HG03196 (cell line): ENCODE data around the gene RAB28.

Source experiments
- ATAC-seq: cut with Tn5 transposase; IDR thresholded peaks from one replicate; pipeline ENCODE4 v1.9.1; 2021; ENCODE audit not compliant: unreplicated experiment

Gene RAB28

DNA sequence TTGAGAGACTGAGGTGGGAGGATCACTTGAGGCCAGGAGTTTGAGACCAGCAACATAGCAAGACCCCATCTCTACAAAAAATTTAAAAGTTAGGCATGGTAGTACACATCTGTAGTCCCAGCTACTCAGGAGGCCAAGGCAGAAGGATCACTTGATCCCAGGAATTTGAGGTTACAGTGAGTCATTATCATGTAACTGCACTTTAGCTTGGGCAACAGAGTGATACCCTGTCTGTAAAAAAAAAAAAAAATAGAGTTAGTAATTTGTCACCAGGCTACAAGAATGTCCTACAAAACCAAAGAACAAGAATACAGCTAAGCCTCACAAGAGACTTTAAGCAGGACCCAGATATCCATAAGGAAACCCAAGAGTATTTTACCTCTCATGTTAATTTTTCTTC, 27.0 kb upstream of the RAB28 start:
- ATAC-seq = no peak

DNA sequence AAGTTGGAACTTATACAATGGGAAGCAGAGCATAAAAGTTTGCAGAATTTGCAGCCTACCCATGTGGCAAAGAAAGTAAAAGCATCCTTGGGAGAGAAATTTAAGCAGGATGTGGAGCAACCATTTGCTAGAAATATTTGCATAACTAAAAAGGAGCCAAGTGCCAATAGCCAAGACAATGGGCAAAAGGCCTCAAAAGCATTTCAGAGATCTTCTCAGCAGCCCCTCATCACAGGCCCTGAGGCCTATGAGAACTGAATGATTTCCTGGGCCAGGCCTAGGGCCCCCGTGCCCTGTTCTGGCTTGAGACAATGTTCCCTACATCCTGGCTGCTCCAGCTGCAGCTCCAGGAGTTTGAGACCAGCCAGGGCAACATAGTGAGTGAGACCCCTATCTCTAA, 25.3 kb upstream of the RAB28 start:
- ATAC-seq = no peak

DNA sequence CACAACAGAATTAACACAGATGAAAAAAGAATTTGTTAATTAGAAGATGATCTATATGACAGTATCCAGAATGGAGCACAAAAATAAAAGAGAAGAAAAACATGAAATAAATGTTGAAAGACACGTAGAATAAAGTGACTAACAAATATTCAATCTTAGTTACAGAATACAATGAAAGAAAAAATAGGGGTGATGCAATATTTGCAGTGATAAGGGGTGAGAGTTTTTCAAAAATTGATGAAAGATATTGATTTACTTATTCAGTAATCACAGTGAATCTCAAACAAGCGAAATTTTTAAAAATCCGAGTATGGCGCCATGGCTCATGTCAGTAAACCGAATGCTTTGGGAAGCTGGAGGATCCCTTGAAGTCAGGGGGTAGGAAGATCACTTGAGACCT, 20.2 kb upstream of the RAB28 start:
- no peak for ATAC-seq

DNA sequence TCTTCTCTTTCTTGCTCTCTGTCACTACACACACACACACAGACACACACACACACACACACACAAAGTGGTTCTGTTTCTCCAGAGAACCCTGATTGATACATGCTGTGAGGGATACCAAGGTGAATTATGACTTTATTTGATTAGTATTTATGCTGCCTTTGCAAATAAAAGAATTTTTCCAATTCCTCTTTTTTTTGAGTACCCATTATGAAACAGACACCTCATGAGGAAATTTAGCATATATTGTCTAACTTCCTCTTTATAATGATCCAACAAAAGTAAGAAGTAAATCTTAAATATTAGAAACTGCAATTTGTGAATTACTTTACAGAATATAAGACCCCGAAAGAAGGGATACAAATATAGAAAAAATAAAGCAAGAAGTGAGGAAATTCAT, 14.3 kb upstream of the RAB28 start:
- ATAC-seq = no peak

DNA sequence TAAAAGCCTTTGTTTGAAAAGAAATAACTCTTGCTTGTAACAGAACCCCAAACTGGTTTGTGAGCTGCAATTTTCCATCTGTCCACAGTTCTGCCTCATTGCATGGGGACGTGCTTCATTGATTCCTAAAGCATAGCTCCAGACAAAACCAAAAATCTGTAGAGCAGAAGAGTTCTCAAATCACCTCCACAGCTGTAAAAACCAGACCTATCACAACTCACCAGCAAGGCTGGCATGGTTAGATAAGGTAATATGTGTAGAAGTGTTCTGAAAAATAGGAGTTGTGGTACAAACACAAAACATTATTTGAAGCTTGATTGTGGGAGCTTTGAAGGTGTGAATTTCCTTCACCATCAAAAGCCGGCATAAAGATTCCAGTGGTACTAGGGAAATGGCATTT, 12.5 kb upstream of the RAB28 start:
- ATAC-seq = no peak

DNA sequence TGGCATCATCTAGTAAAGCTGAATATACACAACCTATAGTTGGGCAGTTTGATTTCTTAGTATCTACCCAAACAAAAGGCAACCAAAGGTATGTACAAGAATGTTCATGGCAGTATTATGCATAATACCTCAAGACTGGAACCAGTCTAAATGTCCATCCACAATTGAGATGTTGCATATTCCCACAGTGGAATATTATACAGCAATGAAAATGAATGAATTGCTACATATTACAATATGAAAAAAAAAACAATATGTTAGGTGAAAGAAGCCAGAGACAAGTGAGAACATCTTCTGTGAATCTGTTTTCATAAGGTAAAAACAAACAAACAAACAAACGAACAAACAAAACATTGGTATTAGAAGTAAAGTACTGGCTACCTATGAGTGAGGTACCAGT, 11.6 kb upstream of the RAB28 start:
- no peak for ATAC-seq

DNA sequence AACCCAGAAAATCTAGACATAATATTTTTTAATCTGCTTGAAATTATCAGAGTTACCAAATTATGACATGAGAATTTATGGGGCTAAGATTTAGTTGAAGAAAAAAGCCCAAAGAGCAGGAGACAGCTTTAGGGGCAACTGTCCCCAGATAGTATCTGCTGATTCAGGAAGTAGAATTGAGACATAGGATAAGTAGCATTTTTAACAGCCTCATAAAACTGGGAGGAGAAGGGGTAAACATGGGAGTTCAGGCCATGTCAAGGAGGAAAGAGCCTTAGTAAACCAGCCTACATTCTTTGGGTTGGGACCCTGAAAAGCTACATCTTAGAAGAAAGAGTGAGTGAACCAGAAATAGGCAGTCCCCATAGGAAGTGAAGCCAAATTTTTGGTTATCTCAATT, 9.7 kb upstream of the RAB28 start:
- ATAC-seq = no peak

DNA sequence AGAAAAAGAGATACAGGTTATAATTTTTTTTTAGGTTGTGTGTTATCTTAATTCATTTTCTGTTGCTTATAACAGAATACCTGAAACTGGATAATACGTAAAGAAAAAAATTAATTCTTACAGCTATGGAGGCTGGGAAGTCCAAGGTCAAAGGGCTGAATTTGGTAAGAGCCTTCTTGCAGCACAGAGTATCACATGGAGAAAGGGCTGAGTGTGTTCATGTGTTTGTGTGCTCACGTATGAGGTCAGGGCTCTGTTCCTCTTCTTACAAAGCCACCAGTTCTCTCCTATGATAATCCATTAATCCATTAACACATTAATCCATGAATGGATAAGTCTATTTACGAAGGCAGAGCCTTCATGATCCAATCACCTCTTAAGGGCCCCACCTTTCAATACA, 8.6 kb upstream of the RAB28 start:
- ATAC-seq = no peak

DNA sequence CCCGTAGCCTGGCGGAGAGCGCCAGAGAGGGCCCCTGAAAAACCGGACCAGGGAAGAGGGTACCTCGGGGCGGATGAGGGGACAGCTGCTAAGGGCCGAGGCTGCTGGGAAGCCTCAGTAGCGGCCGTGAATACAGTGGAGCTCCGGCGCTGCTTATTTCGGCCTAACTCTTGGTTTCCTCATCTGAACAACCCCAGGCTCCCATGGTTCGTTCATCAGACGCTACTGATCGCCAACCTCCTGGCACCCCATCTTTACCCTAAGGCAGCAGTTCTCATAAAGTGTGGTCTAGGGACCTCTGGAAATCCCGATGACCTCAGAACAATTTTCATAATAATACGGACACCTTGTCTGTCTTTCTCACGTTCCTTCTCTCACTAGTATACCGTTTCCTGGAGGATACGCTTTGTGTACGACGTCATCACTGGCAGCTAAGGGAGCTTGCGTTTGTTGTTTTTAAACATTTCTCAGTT, 645 bp upstream of the RAB28 start:
- peak; percentile 33 for ATAC-seq

DNA sequence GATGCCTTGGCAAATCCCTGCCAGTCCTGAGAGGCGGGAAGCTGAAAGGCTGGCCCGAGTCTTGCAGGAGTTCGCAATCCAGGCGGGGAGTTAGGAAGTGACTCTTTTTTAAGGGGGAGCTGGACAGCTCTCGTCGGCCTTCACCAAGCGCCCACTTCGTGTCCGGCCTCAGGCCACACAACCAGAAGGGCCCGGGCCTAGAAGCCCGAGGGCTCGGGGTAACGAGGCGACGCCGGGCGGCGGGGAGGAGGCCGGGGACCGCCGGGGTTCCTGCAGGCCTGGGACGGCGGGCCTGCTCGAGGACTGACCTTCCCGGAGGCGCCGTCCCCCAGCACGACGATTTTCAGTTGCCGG, 395 bp downstream of the RAB28 start:
- peak; percentile 24 for ATAC-seq

DNA sequence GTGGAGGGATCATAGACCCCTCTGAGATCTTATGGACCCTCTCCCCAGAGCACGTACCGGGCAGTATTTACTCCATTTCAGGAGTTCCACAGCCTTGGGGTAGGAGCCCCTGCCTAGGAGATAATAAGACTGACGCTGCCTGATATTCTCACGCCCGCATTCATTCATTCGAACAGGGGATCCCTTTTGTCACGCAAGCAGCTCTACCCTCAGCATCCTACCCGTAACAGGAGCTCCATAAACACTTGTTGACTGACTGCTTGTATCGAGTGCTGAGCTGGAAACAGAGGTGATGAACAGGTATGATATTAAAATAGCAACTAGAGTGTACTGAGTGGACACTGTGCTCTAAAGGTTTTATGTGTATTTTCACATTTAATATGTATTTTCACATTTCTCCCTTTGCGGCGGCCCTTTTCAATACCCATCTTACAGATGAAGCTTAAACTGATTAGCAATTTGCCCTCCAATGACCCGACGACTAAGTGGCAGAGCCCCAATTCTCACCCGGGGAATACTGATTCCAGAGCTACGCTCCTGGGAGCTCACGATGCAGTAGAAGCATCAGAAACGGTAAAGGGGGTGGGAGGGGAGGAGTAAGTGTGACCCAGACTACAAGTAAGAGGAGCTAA, 888 bp downstream of the RAB28 start:
- peak; percentile 5 for ATAC-seq

DNA sequence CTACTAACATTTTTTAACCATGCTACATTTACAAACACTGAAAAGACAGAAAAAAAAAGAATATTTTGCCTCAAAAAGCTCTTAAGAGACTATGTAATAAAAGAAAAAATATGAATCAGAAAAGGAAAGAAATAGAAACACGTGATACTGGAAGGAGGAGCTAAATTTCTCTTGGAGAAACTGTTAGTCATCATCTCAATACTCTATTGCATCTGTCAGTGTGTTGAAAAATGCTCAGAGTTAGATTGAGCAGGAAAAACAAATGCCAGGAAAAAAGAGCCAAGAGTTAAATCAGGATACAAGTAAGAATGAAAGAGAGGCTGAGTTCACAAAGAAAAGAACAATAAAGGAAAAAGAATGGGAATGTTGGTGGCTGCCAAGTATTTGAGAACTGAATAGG, 2.6 kb downstream of the RAB28 start:
- no peak for ATAC-seq

DNA sequence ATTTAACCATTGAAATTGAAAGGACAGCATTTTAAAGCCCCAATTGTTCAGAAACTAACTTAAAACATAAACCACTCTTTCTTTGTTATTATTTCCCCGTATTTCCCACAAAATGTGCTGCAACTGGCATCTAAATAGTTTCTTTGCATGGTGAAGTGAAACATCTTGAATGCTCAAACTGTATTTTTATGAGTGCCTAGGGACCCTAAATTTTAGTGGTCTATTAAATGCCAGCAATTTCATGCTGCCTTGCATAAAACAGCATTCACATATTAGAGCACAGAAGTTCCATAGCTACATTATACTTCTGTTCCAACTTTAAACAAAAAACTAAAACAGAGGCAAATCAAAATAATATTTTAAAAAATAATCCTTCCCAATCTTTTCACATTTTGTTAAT, 5.4 kb downstream of the RAB28 start:
- no peak for ATAC-seq

DNA sequence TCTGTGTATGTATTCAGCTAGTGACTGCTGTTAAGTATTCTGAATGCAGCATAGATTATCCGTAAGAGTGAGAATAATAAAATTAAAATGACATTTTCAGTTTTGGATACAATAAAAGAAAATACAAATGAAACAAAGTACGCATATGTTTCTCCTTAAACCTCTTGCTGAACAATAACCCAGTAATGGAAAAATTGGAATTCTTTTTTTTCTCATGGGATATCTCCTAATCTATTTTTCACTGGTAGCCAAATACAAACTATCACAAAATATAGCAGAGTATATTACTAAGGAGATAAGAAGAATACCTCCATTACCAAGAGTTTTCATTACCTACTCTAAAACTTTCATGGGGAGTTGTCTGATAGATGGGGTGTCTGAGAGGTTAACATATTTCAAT, 6.0 kb downstream of the RAB28 start:
- ATAC-seq = no peak

DNA sequence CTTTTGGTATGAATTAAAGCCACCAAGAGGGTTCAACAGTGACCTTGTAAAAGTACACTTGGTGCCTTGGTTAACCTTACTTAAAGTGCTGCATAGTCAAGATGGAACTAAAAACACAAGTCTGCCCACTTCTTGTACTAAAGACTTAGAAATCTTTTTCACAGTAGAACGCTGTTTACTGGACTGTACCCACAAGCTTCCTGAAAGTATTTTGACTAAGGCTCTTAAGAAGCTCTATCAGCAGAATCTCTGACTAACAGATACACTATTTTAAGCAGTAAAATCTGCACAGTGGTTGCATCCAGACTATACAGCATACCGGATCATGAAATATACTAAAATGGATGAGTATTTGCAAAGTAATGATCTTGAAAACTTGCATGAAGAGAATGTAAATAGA, 7.2 kb downstream of the RAB28 start:
- no peak for ATAC-seq

DNA sequence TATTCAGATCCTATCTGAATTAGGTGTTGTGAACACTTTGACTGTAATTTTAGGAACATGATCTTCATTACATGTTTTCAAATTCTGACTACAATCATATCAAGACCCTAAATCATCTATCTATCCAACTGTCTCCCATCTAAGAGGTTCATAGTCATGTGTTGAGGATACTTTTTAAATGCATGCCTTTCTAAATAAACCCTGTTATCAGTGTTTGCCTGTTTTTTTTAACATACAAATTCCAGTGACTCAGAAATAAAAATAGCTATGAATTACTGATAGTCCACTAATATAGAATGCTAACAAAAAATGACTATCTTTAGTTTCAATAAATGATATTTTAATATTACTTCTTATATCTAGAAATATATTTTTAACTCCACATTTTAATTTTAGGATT, 8.0 kb downstream of the RAB28 start:
- no peak for ATAC-seq

DNA sequence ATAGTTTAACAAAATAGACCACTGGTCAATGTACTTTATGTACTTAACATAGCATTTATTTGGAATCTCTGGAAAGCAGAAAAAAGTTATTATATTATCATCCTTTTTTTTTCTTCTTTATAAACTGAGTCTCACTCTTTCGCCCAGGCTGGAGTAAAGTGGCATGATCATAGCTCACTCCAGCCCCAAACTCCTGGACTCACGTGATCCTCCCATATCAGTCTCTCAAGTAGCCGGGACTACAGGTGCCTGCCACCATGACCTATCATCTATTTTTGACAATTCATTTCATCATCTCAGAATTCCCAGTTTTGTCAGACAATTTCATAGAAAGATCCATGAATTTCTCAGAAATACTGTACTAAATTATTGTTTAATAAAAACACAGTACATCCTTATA, 12.7 kb downstream of the RAB28 start:
- ATAC-seq = no peak

DNA sequence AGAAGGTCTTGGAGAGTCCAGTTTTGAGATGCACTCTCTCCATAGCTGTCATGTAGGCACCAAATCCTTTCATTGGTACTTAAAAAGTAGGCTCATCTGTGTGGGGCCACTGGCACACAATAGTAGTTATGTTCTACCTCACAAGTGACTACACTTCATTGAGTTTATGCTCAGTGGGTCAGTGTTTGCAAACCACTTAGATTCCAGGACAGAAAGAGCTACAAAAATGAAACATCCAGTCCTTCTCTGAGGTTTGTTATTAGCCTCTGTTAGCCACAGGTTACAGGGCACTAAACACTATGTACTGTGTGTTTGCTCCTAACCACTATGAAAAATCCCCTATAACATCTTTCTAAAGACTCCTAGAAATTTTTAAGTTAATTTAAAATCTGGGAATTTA, 13.8 kb downstream of the RAB28 start:
- peak; percentile 74 for ATAC-seq

DNA sequence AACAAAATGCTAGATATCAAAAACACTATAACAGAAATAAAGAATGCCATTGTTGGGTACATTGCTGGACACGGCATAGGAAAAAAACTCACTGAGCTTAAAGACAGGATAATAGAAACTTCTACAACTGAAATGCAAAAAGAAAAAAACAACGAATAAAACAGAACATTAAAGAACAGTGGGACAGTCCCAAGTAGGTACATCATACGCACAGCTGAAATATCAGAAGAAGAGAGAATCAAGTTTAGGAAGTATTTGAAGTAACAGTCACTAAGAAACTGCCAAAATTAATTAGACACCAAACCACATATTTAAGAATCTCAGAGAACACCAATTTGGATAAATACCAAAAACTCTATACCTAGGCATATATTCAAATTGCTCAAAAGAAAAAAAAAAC, 19.2 kb downstream of the RAB28 start:
- ATAC-seq = no peak

DNA sequence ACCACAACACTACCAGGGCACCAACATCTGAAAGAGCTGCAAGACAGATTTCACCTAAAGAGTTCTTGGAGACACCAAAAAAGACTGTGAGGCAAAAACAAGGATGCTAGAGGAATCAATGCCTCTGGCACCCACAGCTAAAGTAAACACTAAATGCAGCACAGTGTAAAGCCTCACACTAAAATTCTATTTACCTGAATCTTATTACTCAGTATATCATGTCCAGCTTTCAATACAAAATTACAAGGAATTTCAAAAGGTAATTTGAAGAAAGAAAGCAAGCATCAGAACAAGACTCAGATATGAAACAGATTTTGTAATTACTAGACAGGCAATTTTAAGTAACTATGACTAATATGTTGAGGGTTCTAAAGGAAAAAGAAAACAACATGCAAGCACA, 19.6 kb downstream of the RAB28 start:
- no peak for ATAC-seq

DNA sequence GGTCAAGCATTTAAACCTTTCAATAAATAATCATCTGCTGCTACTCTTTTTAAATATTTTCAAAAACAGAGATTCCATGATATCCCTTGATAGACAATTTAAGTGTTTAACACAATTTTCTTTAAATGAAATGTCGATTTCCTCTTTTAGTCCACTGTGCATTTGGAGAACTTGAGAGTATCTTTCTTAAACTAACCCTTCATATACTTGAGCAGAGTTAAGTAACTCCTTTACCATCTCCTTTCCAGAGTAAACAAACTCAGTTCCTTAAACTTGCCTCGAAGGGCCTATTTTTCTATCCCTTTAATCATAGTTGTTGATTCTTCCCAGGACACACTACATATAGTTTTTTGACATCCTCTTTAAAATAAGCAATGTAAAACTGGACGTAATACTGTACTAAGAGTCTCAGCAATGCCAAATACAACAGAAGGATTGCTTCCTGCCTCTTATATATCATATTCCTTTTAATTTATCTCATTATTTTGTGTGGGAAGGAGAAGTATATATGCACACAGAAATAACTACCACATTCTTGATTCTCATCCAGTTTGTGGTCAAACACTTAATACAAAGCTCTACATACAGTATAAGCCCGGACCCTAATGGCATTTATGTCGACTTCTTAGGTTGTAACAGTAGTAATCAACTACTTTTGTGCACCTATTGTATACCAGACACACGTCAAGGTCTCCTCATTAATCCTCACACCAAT, 22.8 kb downstream of the RAB28 start:
- ATAC-seq = no peak

DNA sequence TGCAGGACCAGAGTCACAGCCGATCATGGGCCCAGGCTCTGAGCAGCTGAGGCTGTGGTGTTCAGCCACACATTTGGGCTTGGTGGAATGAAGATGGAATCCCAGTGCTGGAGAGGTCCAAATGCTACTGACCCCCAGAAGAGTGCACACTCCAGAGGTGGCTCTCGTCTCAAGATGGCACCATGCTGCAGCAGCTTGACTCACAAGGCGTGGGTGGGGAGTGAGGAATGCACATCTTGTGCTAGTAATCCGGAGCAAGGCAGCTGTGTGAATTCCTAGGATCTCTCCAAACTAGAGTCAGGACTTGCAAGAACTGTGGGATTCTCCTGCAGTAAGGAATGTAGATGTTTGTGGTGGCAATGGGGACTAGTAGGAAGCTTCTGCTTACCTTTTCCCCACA, 28.7 kb downstream of the RAB28 start:
- ATAC-seq = no peak

DNA sequence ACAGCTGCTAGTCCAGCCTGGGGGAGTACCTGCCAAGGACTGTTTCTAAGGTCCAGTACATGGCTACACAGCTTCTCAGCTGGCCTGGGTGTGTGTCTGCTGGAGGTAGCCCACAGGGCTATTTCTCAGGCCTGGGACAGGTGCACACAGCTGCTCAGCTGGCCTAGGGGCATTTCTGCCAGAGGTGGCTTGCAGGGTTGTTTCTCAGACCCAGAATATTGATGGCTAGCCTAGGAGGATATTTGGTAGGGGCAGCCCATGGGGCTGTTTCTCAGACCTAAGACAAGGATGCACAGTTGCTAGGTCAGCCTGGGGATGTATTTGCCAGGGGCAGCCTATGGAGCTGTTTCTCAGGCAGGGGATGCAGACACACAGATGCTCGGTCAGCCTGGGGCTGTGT, 29.4 kb downstream of the RAB28 start:
- no peak for ATAC-seq
